Ectodermal cell (in vitro differentiated cells): ENCODE results near the gene TMEM208.

Source experiments
- H3K27ac ChIP-seq: 2 replicates; pipeline ENCODE4 v1.7.0; 2013; ENCODE audit warnings: mild to moderate bottlenecking, low read depth, low read length; ENCODE audit not compliant: insufficient read depth, poor library complexity, severe bottlenecking
- H3K27me3 ChIP-seq: 2 replicates; pipeline ENCODE4 v1.7.0; 2013; ENCODE audit warnings: mild to moderate bottlenecking, low read length; ENCODE audit not compliant: insufficient read depth, control insufficient read depth, poor library complexity, severe bottlenecking
- H3K36me3 ChIP-seq: one replicate; pipeline ENCODE4 v1.7.0; 2013; ENCODE audit warnings: low read length; ENCODE audit not compliant: control insufficient read depth, insufficient read depth
- H3K4me1 ChIP-seq: one replicate; pipeline ENCODE4 v1.7.0; 2013; ENCODE audit warnings: low read length; ENCODE audit not compliant: control insufficient read depth, insufficient read depth
- H3K4me3 ChIP-seq: 2 replicates; pipeline ENCODE4 v1.7.0; 2013; ENCODE audit warnings: low read depth, low read length, control low read depth; ENCODE audit not compliant: insufficient read depth
- H3K9me3 ChIP-seq: 2 replicates; pipeline ENCODE4 v1.7.0; 2013; ENCODE audit warnings: mild to moderate bottlenecking, low read length, moderate library complexity; ENCODE audit not compliant: control insufficient read depth
- WGBS, 2 experiments: methylation state at CpG; one replicate each; pipeline ENCODE4 v1.1.7; 2013; ENCODE audit warnings: missing lambda C conversion rate in 2 of 2; 5-methylcytosine and 5-hydroxymethylcytosine counted together

TMEM208 gene

GRCh38 chr16:67264866-67265265 is 37.9 kb downstream of the TMEM208 start:
- Histone ChIP-seq H3K27me3 (no peaks in the 10 kb centered on the region), H3K4me1 (no peaks in the 10 kb centered on the region), H3K36me3 (no peaks in the 10 kb centered on the region), H3K27ac (no peak overlapping the region), H3K4me3 (no peak overlapping the region), H3K9me3 (no peaks in the 10 kb centered on the region)
- 93 to 96% methylated on average over 5 of the region's 5 CpGs for WGBS, 2 experiments

DNA sequence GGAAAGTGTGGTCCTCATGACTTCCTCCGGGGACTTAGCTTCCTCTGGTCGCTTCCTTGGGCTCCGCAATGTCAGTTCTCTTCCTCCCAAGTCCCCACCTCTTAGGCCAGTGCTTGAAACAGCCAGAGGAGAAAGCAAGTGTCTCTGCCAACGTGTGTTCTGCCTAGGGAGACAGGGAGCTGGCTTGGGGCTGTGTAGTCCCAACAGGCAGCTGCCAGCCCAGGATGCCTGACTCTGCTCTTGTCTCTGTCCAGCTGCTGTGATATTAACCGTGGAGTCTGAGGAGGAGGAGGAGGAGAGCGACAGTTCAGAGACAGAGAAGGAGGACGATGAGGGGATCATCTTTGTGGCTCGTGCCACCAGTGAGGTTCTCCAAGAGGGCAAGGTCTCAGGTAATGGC is 38.9 kb downstream of the TMEM208 start:
- Histone ChIP-seq H3K27me3 (no peaks in the 10 kb centered on the region), H3K27ac (no peak overlapping the region), H3K4me3 (no peak overlapping the region), H3K9me3 (no peaks in the 10 kb centered on the region), H3K36me3 (no peaks in the 10 kb centered on the region), H3K4me1 (no peaks in the 10 kb centered on the region)
- WGBS, 2 experiments: 85 to 86% methylated on average over 8 of the region's 8 CpGs

- Histone ChIP-seq H3K4me1 (no peaks in the 10 kb centered on the region), H3K36me3 (no peaks in the 10 kb centered on the region), H3K27me3 (no peaks in the 10 kb centered on the region), H3K9me3 (no peaks in the 10 kb centered on the region), H3K27ac (no peak overlapping the region), H3K4me3 (no peak overlapping the region)
- WGBS, 2 experiments: 82 to 87% methylated on average over 5 of the region's 5 CpGs
Observed at GRCh38 chr16:67268136-67268579, 41.2 kb downstream of the TMEM208 start.

DNA sequence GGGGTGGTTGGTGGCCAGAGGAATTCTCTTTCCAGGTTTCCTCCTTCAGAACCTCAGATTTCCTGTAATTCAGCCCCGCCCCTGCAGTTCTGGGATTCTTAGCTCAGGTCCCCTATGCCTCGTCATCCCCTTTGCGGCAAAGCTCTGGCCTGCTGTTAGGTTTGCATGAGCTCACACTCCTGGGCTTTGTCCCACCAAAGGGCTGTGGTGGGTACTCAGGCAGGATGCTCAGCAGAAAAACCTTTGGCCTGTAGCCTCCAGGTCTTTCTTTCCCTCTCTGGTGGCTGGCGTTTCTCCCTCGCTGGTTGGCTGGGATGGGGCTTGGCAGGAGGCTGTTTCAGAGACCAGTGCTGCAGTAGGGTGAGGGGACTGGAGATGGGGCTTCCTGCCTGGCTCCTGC is 42.8 kb downstream of the TMEM208 start:
- H3K4me3 ChIP-seq: no peak overlapping the region
- H3K27me3 ChIP-seq: no peaks in the 10 kb centered on the region
- H3K4me1 ChIP-seq: no peaks in the 10 kb centered on the region
- no peaks in the 10 kb centered on the region for H3K36me3 ChIP-seq
- no peak overlapping the region for H3K27ac ChIP-seq
- H3K9me3 ChIP-seq: no peaks in the 10 kb centered on the region
- WGBS, 2 experiments: 60 to 65% methylated on average over 3 to 5 of the region's 5 CpGs

DNA sequence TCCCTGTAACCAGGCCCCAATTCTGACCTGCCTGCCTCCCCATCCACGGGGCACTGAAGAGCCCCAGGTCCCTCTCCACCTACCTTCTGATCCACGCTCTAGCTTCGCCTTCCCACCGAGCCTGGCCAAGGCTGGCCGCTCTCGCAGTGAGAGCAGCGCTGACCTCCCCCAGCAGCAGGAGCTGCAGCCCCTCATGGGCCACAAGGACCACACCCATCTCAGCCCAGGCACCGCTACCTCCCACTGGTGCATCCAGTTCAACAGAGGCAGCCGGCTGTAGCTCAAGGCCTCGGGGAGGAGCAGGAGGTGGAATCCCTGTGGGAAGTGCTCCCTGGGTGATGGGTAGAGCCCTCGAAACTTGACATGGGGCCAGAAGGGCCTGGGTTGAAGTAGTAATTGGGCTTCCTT is 44.0 kb downstream of the TMEM208 start:
- Histone ChIP-seq H3K36me3 (no peaks in the 10 kb centered on the region), H3K4me1 (no peaks in the 10 kb centered on the region), H3K9me3 (no peaks in the 10 kb centered on the region), H3K27me3 (no peaks in the 10 kb centered on the region), H3K27ac (no peak overlapping the region), H3K4me3 (no peak overlapping the region)
- WGBS, 2 experiments: 89 to 92% methylated on average over 11 of the region's 11 CpGs

DNA sequence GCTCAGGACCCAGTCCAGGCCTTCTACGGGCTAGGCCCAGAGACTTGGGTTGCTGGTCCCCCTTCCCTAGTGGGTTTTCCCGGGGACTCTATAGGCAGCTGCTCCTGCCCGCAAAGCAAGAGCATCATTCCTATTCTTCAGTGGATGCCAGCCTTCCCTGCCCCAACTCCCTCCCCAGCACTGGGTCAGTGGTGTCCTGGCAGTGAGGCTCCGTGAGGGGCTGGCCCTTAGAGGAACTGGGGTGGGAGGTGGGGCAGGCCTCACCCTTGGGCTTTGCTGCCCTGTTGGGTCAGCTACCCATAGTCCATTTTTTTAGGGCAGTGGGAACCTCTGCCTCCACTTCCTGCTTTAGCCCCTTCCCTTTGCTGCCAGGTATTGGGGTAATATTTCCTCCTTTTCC is 44.5 kb downstream of the TMEM208 start:
- Histone ChIP-seq H3K9me3 (no peaks in the 10 kb centered on the region), H3K4me3 (no peak overlapping the region), H3K36me3 (no peaks in the 10 kb centered on the region), H3K4me1 (no peaks in the 10 kb centered on the region), H3K27ac (no peak overlapping the region), H3K27me3 (no peaks in the 10 kb centered on the region)
- 85 to 93% methylated on average over 4 of the region's 4 CpGs for WGBS, 2 experiments

DNA sequence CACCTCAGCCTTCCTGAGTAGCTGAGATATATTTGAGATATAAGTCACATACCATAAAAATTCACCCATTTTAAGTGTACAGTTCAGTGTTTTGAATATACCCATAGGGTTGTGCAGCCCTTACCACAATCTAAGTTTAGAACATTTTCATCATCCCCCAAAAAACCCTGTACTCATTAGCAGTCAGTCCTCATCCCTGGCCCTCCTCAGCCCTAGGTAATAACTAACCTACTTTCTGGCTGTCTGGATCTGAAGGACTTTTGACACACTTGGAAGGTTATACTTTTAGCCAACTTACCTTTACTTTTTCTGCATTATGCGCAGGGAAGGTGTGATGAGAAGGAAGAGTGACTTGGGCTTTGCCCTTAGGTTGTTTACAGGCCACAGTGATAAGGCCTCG is 48.4 kb downstream of the TMEM208 start:
- H3K36me3 ChIP-seq: no peaks in the 10 kb centered on the region
- no peak overlapping the region for H3K27ac ChIP-seq
- peaks cover 21% of the 10 kb centered on the region for H3K27me3 ChIP-seq
- H3K9me3 ChIP-seq: no peaks in the 10 kb centered on the region
- 100% methylated on average over 2 of the region's 2 CpGs for WGBS, 2 experiments
- H3K4me1 ChIP-seq: no peaks in the 10 kb centered on the region
- no peak overlapping the region for H3K4me3 ChIP-seq

GRCh38 chr16:67277294-67277998 is 50.5 kb downstream of the TMEM208 start:
- H3K9me3 ChIP-seq: no peaks in the 10 kb centered on the region
- H3K27me3 ChIP-seq: peaks cover 21% of the 10 kb centered on the region
- 93 to 94% methylated on average over 4 of the region's 4 CpGs for WGBS, 2 experiments
- H3K4me3 ChIP-seq: no peak overlapping the region
- no peaks in the 10 kb centered on the region for H3K4me1 ChIP-seq
- H3K36me3 ChIP-seq: no peaks in the 10 kb centered on the region
- no peak overlapping the region for H3K27ac ChIP-seq

DNA sequence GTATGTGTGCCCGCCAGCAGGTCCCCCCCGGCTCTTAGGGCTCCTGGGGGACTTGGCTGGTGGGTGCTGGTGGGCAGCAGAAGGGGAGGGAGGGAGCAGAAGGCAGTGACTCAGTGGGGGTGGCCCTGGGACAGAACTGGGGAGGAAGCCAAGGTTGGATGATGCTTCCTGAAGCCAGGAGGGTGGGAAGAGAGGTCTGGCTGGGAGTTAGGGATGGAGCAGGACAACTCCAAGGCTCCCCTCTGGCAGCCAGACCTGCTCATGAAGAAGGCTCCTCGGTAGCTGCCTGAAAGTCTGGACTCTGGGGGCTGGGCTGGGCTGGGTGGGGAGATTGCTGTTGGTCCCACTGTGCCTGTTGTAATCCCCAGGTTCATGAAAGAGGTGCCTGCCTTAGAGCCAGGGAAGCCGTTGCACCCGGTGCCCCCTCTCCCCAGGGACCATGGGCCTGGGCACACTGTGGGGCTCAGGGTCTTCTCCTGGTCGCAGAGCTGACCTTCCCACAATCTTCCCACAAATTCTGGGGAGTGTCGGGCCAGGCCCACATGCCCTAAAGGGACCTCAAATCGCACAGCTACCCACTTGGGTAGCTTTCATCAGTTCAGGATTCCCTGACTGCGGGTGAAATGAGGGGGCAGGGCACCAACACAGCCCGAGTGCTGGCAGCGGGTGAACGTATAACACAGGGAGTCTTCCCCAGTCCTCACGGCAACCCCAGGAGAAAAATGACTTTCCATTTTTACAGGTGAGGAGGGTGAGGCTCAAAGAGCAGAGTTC is 51.3 kb downstream of the TMEM208 start:
- Histone ChIP-seq H3K27me3 (peaks cover 21% of the 10 kb centered on the region), H3K36me3 (no peaks in the 10 kb centered on the region), H3K27ac (no peak overlapping the region), H3K4me1 (no peaks in the 10 kb centered on the region), H3K4me3 (peak overlapping the region; percentile 29), H3K9me3 (no peaks in the 10 kb centered on the region)
- WGBS, 2 experiments: 84 to 89% methylated on average over 13 of the region's 13 CpGs
